Right atrium auricular region (tissue), 2 donors: ENCODE results near the gene DOCK2. TPM values are rescaled to one million over a fixed set of nuclear protein-coding genes. Genes with fewer than 3 reads are reported as not detected.

Source experiments
- DNase-seq: peaks from one replicate; pipeline ENCODE4 v3.0.0-alpha.2; 2019; ENCODE audit warnings: low spot score
- H3K27ac ChIP-seq, 2 donors: fragments of 200-600 bp; sonication (generic); 1 replicate in 1 of 2; 2 replicates in 1 of 2; pipeline ENCODE4 v1.5.1; 2016 to 2019
- H3K27me3 ChIP-seq, 2 donors: fragments of 200-600 bp; sonication (generic); one replicate each; pipeline versions ENCODE4 v1.5.1 to v1.6.0; 2017 to 2019
- H3K36me3 ChIP-seq: fragments of 200-600 bp; sonication (generic); one replicate; pipeline ENCODE4 v1.5.1; 2016
- H3K4me1 ChIP-seq, 2 donors: fragments of 200-600 bp; sonication (generic); one replicate each; pipeline versions ENCODE4 v1.5.1 to v1.6.0; 2017 to 2019
- H3K4me3 ChIP-seq, 2 donors: fragments of 200-600 bp; sonication (generic); 1 replicate in 1 of 2; 2 replicates in 1 of 2; pipeline ENCODE4 v1.5.1; 2017 to 2019; ENCODE audit warnings: mild to moderate bottlenecking in 1 of 2, moderate library complexity in 1 of 2
- H3K9me3 ChIP-seq, 2 donors: fragments of 200-600 bp; sonication (generic); one replicate each; pipeline ENCODE4 v1.5.1; 2019
- total RNA-seq, 2 donors: library from RNA; depleted of rRNA; stranded (reverse); fragments of >200 nt; gene quantifications; one replicate each; pipeline ENCODE4 v1.1.0, GENCODE V29; 2016
- TF ChIP-seq, protein P1 (sequence below), 2 donors: fragments of 200-600 bp; sonication (generic); IDR thresholded peaks; one replicate each; pipeline ENCODE4 v1.5.1; 2019; ENCODE audit warnings: antibody characterized with exemption in 2 of 2

The DOCK2 gene
- total RNA-seq, 2 donors from 2014 or later = 3.7 to 5.4 TPM

DNA sequence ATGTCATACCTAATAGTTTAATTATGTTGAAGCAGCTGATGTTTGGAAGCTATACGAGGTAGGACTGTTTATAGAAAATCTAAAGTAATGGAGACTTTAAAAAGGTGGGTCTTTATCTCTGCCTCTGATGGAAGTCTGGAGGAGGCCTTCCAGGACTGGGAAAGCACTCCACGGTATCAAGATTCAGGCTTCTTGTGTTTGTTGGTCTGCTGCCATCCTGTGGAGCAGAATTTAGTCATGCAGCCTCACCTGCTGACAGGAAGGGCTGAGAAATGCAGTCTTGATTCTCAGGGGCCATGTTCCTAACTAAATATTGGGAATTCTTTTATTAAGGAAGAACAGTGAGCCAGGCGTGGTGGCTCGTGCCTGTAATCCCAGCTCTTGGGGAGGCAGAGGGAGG lies 37.6 kb upstream of the DOCK2 start:
- Histone ChIP-seq H3K27ac (no peak overlapping the region), H3K4me3 (no peak overlapping the region), H3K36me3 (peaks cover 3% of the 10 kb centered on the region), H3K4me1 (no peaks in the 10 kb centered on the region), H3K27me3 (no peaks in the 10 kb centered on the region), H3K9me3 (no peaks in the 10 kb centered on the region)
- TF ChIP-seq, protein P1, sequence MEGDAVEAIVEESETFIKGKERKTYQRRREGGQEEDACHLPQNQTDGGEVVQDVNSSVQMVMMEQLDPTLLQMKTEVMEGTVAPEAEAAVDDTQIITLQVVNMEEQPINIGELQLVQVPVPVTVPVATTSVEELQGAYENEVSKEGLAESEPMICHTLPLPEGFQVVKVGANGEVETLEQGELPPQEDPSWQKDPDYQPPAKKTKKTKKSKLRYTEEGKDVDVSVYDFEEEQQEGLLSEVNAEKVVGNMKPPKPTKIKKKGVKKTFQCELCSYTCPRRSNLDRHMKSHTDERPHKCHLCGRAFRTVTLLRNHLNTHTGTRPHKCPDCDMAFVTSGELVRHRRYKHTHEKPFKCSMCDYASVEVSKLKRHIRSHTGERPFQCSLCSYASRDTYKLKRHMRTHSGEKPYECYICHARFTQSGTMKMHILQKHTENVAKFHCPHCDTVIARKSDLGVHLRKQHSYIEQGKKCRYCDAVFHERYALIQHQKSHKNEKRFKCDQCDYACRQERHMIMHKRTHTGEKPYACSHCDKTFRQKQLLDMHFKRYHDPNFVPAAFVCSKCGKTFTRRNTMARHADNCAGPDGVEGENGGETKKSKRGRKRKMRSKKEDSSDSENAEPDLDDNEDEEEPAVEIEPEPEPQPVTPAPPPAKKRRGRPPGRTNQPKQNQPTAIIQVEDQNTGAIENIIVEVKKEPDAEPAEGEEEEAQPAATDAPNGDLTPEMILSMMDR (IDR thresholded peaks at IDR 0.05) = no peak
- DNase-seq = no peak

DNA sequence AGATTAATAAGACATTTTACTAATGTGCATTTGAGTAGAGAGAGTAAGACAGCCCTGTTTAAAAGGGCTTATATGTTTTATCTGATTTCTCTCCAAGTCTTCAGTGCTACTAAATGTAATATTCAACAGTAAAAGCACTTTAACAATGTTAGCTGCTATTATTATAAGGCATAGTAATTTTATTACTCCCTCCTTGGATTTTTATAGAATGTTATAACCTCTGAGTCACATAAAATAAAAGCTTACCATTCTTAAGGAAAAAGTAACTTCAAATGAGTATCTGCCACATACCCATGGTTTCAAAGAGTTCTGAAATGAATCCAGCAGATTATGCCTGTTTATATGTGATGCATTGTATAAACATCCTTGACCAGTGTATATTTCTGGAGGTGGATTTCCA lies 34.5 kb upstream of the DOCK2 start:
- Histone ChIP-seq H3K9me3 (no peaks in the 10 kb centered on the region), H3K4me1 (no peaks in the 10 kb centered on the region), H3K36me3 (no peaks in the 10 kb centered on the region), H3K27ac (no peak overlapping the region), H3K27me3 (no peaks in the 10 kb centered on the region), H3K4me3 (no peak overlapping the region)
- TF ChIP-seq, protein P1 (IDR thresholded peaks at IDR 0.05) = no peak
- no peak for DNase-seq

DNA sequence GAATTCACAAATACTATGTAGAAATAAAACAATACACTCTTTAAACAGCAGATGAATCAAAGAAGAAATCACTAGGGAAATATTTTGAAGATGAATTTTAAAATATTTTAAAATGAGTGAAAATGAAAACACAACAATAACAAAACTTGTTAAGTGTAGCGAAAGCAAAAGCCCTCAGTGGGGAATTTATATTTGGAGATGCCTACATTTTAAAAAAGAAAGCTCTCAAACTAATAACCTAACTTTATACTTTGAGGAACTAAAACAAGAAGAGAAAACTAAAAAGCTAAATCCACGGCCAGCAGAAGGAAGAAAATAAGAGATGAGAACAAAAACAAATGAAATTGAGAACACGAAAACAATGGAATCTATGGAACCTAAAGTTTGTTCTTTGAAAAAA lies 30.8 kb upstream of the DOCK2 start:
- Histone ChIP-seq H3K4me3 (no peak overlapping the region), H3K4me1 (no peaks in the 10 kb centered on the region), H3K27ac (no peak overlapping the region), H3K9me3 (peaks cover 0 to 13% of the 10 kb centered on the region in 2 donors), H3K36me3 (no peaks in the 10 kb centered on the region), H3K27me3 (no peaks in the 10 kb centered on the region)
- TF ChIP-seq, protein P1 (IDR thresholded peaks at IDR 0.05) = no peak
- DNase-seq = no peak

DNA sequence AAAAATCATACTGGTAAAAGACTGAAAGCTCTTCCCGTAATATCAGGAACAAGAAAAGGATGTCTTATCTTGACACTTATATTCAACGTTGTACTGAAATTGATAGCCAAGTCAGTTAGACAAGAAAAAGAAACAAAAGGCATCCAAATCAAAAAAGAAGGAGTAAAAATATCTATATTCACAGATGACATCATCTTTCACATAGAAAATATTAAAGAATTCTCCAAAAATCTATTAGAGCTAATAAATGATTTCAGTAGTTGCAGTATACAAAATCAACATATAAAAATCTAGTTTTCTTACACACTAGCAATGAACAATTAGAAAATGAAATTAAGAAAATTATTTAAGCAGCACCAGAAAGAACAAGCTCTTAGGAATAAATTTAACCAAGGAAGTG lies 29.2 kb upstream of the DOCK2 start:
- Histone ChIP-seq H3K36me3 (no peaks in the 10 kb centered on the region), H3K4me3 (no peak overlapping the region), H3K9me3 (peaks cover 0 to 13% of the 10 kb centered on the region in 2 donors), H3K27me3 (no peaks in the 10 kb centered on the region), H3K27ac (no peak overlapping the region), H3K4me1 (no peaks in the 10 kb centered on the region)
- TF ChIP-seq, protein P1 (IDR thresholded peaks at IDR 0.05) = no peak
- DNase-seq = no peak

DNA sequence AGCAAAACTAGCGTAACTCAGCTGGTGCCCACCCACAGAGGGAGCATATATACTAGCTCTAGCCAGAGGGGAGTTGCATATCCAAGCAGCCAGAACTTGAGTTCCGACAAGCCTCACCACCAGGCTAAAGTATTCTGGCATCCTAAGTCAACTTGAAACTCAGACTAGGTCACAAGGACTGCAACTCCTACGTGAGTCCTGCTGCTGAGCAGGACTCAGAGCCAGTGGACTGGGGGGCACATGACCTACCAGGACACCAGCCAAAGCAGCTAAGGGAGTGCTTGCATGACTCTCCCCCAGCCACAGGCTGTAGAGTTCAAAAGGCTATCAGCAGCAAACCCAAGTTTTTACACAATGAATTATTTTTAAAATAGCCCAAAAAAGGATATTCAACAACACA lies 27.4 kb upstream of the DOCK2 start:
- no peaks in the 10 kb centered on the region for H3K36me3 ChIP-seq
- TF ChIP-seq, protein P1 (IDR thresholded peaks at IDR 0.05) = no peak
- DNase-seq = no peak
- no peaks in the 10 kb centered on the region for H3K4me1 ChIP-seq
- no peak overlapping the region for H3K4me3 ChIP-seq
- H3K27me3 ChIP-seq = no peaks in the 10 kb centered on the region
- H3K9me3 ChIP-seq = peaks cover 0 to 13% of the 10 kb centered on the region in 2 donors
- H3K27ac ChIP-seq = no peak overlapping the region

DNA sequence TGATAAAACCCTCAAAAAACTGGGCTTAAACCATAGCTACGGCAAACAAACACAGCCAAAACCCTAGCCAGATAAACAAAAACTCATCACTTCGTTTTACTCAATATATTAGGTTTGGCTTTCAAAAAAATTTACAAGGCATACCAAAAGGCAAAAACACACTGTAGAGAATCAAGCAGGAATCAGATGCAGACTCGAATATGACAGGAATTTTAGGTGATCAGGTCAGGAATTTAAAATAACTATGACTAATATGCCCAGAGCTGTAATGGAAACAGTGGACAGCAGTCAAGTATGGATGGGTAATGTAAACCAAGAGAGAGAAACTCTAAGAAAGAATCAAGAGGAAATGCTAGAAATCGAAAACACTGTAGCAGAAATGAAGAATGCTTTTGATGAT lies 26.5 kb upstream of the DOCK2 start:
- peaks cover 0 to 13% of the 10 kb centered on the region in 2 donors for H3K9me3 ChIP-seq
- TF ChIP-seq, protein P1 (IDR thresholded peaks at IDR 0.05) = no peak
- H3K27ac ChIP-seq = no peak overlapping the region
- H3K27me3 ChIP-seq = no peaks in the 10 kb centered on the region
- H3K4me1 ChIP-seq = no peaks in the 10 kb centered on the region
- H3K4me3 ChIP-seq = no peak overlapping the region
- H3K36me3 ChIP-seq = no peaks in the 10 kb centered on the region
- no peak for DNase-seq
